ENCODE data around the gene UMOD.

DNA sequence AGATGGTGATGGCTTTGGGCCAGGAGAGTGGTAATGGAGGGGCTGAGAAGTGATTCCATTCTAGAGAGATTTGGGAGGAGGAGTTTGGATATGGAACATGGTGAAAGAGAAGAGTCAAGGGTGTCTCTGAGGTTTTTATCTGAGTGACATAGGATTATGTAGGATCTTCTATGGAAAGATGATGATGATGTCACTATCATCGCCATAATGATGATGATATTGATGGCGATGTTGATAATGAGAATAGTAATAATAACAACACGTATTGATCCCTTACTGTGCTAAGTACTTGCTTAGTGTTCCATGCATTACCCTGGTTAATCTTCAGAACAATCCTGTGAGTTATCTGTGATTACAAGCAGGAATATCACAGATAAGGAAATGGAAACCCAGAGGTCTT lies 35.5 kb upstream of the UMOD start:
- TF ChIP-seq, protein P1, sequence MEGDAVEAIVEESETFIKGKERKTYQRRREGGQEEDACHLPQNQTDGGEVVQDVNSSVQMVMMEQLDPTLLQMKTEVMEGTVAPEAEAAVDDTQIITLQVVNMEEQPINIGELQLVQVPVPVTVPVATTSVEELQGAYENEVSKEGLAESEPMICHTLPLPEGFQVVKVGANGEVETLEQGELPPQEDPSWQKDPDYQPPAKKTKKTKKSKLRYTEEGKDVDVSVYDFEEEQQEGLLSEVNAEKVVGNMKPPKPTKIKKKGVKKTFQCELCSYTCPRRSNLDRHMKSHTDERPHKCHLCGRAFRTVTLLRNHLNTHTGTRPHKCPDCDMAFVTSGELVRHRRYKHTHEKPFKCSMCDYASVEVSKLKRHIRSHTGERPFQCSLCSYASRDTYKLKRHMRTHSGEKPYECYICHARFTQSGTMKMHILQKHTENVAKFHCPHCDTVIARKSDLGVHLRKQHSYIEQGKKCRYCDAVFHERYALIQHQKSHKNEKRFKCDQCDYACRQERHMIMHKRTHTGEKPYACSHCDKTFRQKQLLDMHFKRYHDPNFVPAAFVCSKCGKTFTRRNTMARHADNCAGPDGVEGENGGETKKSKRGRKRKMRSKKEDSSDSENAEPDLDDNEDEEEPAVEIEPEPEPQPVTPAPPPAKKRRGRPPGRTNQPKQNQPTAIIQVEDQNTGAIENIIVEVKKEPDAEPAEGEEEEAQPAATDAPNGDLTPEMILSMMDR (conservative IDR thresholded peaks at IDR 0.05; ENCODE audit: low read length): no peak
- TF ChIP-seq EZH2phosphoT487 (IDR thresholded peaks at IDR 0.05; ENCODE audit: borderline replicate concordance): no peak

Measured in Loucy (cell line).